Measurements from ENCODE around the gene RAPGEF2. TPM values are rescaled to one million over a fixed set of nuclear protein-coding genes. Genes with fewer than 3 reads are reported as not detected.

Gene RAPGEF2
- 26.2 and 29.8 TPM in 2 replicates for total RNA-seq (2021)
- percentile 90 among the genes with signal in this experiment for Bru-seq, nascent RNA
- percentile 87 among the genes with signal in this experiment for BruChase-seq, experiment 1, labeled RNA remaining after a 2-hour chase
- BruChase-seq, experiment 2, labeled RNA remaining after a 6-hour chase: percentile 67 among the genes with signal in this experiment
- long read RNA-seq, partial matches to known transcripts: 2 of 5 reads
- long read RNA-seq, other reads (novel, unspliced or antisense): 3 of 5 reads

- Histone ChIP-seq H3K36me3 (ENCODE audit: low read depth) (no peaks in the 10 kb centered on the region), H4K20me1 (ENCODE audit: insufficient read depth) (peaks cover 24% of the 10 kb centered on the region; the same call in 1 of the 2 replicates), H2AFZ (peak within 1 kb of the TSS; percentile 82), H3K4me2 (peak within 1 kb of the TSS; percentile 92), H3F3A (ENCODE audit: insufficient read depth, low read depth) (0 out of 2 replicates have a peak, but pooled peaks cover 4% of the 10 kb centered on the region), H3K27ac (peak within 1 kb of the TSS; percentile 77), H3K4me1 (replicated peaks; ENCODE audit: insufficient read depth) (peaks cover 34% of the 10 kb centered on the region), H3K4me3 (peak within 1 kb of the TSS; percentile 88), H3K27me3 (ENCODE audit: insufficient read depth, low read depth) (no peaks in the 10 kb centered on the region), H3K9me3 (ENCODE audit: insufficient read depth, low read depth) (no peaks in the 10 kb centered on the region), H3K79me2 (ENCODE audit: low read depth) (peaks cover 39% of the 10 kb centered on the region), H3K9me2 (ENCODE audit: insufficient read depth) (no peaks in the 10 kb centered on the region)
- TF ChIP-seq CTCF (conservative IDR thresholded peaks at IDR 0.05): no peak
- TF ChIP-seq EZH2 (IDR thresholded peaks at IDR 0.05; ENCODE audit: low read depth): no peak
- CTCF ChIA-PET: no interaction called here
- BruUV-seq (replicated peaks): no TSS peak
- intact Hi-C loops (cut with micrococcal nuclease; ENCODE audit: unreplicated experiment): loop anchor here (2.0 kb wide), 4 partner anchors 96 to 432 kb away; partner anchors contain the start of gene C4orf46
- POLR2A ChIA-PET (ENCODE audit: unreplicated experiment): interaction anchor here (0.5 to 0.6 kb wide), 4 partner anchors 8 to 251 kb away, joined by 5 to 20 read pairs (median 9); no protein-coding TSS in a partner anchor
- peak; percentile 83 to 92 for DNase-seq
Measured at GRCh38 chr4:159102622-159103383, at the start of gene RAPGEF2. RAPGEF2 (plus strand) TSS chr4:159103079; CDS start chr4:159104163, 1,084 bp downstream.

GRCh38 chr4:159055833-159056232 lies 47.0 kb upstream of the RAPGEF2 start:
- Histone ChIP-seq H3K9me2 (ENCODE audit: insufficient read depth) (no peaks in the 10 kb centered on the region), H3K27me3 (ENCODE audit: insufficient read depth, low read depth) (no peaks in the 10 kb centered on the region), H3K27ac (no peak overlapping the region), H2AFZ (no peak overlapping the region), H3K36me3 (ENCODE audit: low read depth) (no peaks in the 10 kb centered on the region), H3K79me2 (ENCODE audit: low read depth) (no peaks in the 10 kb centered on the region), H3K4me3 (no peak overlapping the region), H4K20me1 (ENCODE audit: insufficient read depth) (no peaks in the 10 kb centered on the region), H3K4me1 (replicated peaks; ENCODE audit: insufficient read depth) (no peaks in the 10 kb centered on the region), H3K9me3 (ENCODE audit: insufficient read depth, low read depth) (no peaks in the 10 kb centered on the region), H3F3A (ENCODE audit: insufficient read depth, low read depth) (no peaks in the 10 kb centered on the region), H3K4me2 (no peak overlapping the region)
- BruUV-seq (replicated peaks): no TSS peak
- ChIA-PET CTCF (no interaction called here), POLR2A (ENCODE audit: unreplicated experiment) (interaction anchor here (0.6 kb wide), 1 partner anchor 78 kb away, joined by 10 read pairs; no protein-coding TSS in a partner anchor)
- DNase-seq: no peak
- TF ChIP-seq CTCF (conservative IDR thresholded peaks at IDR 0.05): no peak
- intact Hi-C loops (cut with micrococcal nuclease; ENCODE audit: unreplicated experiment): no loop called here

GRCh38 chr4:159060161-159060560 lies 42.7 kb upstream of the RAPGEF2 start:
- no peaks in the 10 kb centered on the region for H3K27me3 ChIP-seq (ENCODE audit: insufficient read depth, low read depth)
- no peaks in the 10 kb centered on the region for H3F3A ChIP-seq (ENCODE audit: insufficient read depth, low read depth)
- H3K4me3 ChIP-seq: no peak overlapping the region
- no peak overlapping the region for H2AFZ ChIP-seq
- H3K79me2 ChIP-seq (ENCODE audit: low read depth): no peaks in the 10 kb centered on the region
- no peak for DNase-seq
- H3K27ac ChIP-seq: no peak overlapping the region
- no peak overlapping the region for H3K4me2 ChIP-seq
- no TSS peak for BruUV-seq (replicated peaks)
- TF ChIP-seq CTCF (conservative IDR thresholded peaks at IDR 0.05) (no peak), EZH2 (IDR thresholded peaks at IDR 0.05; ENCODE audit: low read depth) (no peak)
- CTCF ChIA-PET: no interaction called here
- intact Hi-C loops (cut with micrococcal nuclease; ENCODE audit: unreplicated experiment): no loop called here
- POLR2A ChIA-PET (ENCODE audit: unreplicated experiment): interaction anchor here (0.7 kb wide), 1 partner anchor 183 kb away, joined by 3 read pairs; no protein-coding TSS in a partner anchor
- no peaks in the 10 kb centered on the region for H3K9me3 ChIP-seq (ENCODE audit: insufficient read depth, low read depth)
- no peaks in the 10 kb centered on the region for H3K36me3 ChIP-seq (ENCODE audit: low read depth)
- H4K20me1 ChIP-seq (ENCODE audit: insufficient read depth): no peaks in the 10 kb centered on the region
- H3K4me1 ChIP-seq (replicated peaks; ENCODE audit: insufficient read depth): no peaks in the 10 kb centered on the region
- H3K9me2 ChIP-seq (ENCODE audit: insufficient read depth): no peaks in the 10 kb centered on the region

Data from PC-9 (cell line).